Heart left ventricle (tissue), 13 donors: ENCODE results near the gene CFAP100.

Source experiments
- POLR2A ChIP-seq, 2 donors: fragments of 450-650 bp; IDR thresholded peaks; one replicate each; pipeline ENCODE4 v1.6.1; 2017; ENCODE audit warnings: antibody characterized with exemption in 2 of 2, mild to moderate bottlenecking in 2 of 2, moderate library complexity in 2 of 2
- TF ChIP-seq, protein P1 (sequence below), 12 donors: fragments of 200-600 bp; sonication (generic) in 4 of 12; IDR thresholded peaks; one replicate each; pipeline versions ENCODE4 v1.5.0 to v1.8.0; 2018 to 2022; ENCODE audit warnings: antibody characterized with exemption in 12 of 12, mild to moderate bottlenecking in 5 of 12
- donor health status: ischemic (EF 13 %, LVEDD 7.1; RV severe dilation, severe dysfunction).
- donor health status: DM: no; HTN: yes; CAD: no.
- donor health status: DM: no; HTN: no; CAD: no.
- donor health status: ischemic (EF 25% LVEDD 6.9; RV normal size, moderate dysfunction).
- donor health status: ischemic (EF 25% LVEDD 5.7; RV mildly dilated, moderate dysfunction).
- donor health status: ischemic (EF 35%, LVEDD 5.7; RV mildly dilated, moderate dysfunction).
- donor health status: nonischemic (EF 11% LVEDD 7.7; RV severe dilation, severe dysfunction).
- donor health status: DM: yes; HTN: yes; CAD: no.
- donor health status: PGD.
- donor health status: ischemic (EF 29% LVEDD 5.4; RV normal size, mild dysfunction).
- donor health status: nonischemic (EF 23%, LVEDD 6.1; RV moderate dilation, normal function).

DNA sequence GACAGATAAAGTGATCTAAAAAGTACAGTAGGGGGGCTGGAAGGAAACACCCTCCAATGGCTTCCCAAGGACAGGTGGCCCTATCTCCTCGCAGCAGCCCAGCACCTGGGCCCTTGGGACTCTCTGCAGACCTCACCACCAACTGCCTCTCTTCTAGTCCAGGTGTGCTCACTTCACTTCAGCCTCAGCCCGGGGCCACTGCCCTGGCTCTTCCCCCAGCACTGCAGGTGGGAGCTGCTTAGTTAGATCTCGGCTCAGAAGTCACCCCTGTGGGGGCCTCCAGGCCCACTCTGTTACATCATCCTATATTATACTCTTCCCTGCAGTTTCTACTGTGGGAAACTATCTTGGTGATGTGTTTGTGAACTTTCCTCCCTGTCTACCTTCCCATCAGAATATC is 39.5 kb upstream of the CFAP100 start:
- TF ChIP-seq, protein P1, sequence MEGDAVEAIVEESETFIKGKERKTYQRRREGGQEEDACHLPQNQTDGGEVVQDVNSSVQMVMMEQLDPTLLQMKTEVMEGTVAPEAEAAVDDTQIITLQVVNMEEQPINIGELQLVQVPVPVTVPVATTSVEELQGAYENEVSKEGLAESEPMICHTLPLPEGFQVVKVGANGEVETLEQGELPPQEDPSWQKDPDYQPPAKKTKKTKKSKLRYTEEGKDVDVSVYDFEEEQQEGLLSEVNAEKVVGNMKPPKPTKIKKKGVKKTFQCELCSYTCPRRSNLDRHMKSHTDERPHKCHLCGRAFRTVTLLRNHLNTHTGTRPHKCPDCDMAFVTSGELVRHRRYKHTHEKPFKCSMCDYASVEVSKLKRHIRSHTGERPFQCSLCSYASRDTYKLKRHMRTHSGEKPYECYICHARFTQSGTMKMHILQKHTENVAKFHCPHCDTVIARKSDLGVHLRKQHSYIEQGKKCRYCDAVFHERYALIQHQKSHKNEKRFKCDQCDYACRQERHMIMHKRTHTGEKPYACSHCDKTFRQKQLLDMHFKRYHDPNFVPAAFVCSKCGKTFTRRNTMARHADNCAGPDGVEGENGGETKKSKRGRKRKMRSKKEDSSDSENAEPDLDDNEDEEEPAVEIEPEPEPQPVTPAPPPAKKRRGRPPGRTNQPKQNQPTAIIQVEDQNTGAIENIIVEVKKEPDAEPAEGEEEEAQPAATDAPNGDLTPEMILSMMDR (IDR thresholded peaks at IDR 0.05), result no peak
- no peak for TF ChIP-seq POLR2A (IDR thresholded peaks at IDR 0.05)
